HepG2 (cell line): ENCODE data around the gene WDR81. TPM values are rescaled to one million over a fixed set of nuclear protein-coding genes. Genes with fewer than 3 reads are reported as not detected.

Experiments
- BATF2 ChIP-seq: sonication (generic); formaldehyde crosslinking; IDR thresholded peaks from 2 replicates; pipeline ENCODE4 v1.8.0; 2022; ENCODE audit warnings: mild to moderate bottlenecking, missing genetic modification reagents, moderate library complexity
- CBX5 ChIP-seq: sonication (generic); formaldehyde crosslinking; IDR thresholded peaks from 2 replicates; pipeline ENCODE4 v1.4.0; 2020; ENCODE audit warnings: missing genetic modification reagents, borderline replicate concordance
- CEBPB ChIP-seq: IDR thresholded peaks from 2 replicates; pipeline ENCODE4 v1.6.1; 2011; ENCODE audit warnings: low read depth, low read length, improper control_type of control experiment, borderline replicate concordance
- CHD4 ChIP-seq: fragments of 200-600 bp; sonication (generic); IDR thresholded peaks from 2 replicates; pipeline ENCODE4 v1.7.0; 2017; ENCODE audit warnings: mild to moderate bottlenecking, low read length, borderline replicate concordance
- DNMT3B ChIP-seq: conservative IDR thresholded peaks from 2 replicates; pipeline ENCODE4 v1.6.1; 2016; ENCODE audit warnings: missing biosample characterization, control low read depth
- DRAP1 ChIP-seq: IDR thresholded peaks from 2 replicates; pipeline ENCODE4 v1.6.1; 2016; ENCODE audit warnings: missing genetic modification reagents, missing compliant biosample characterization
- HOXD1 ChIP-seq: sonication (generic); formaldehyde crosslinking; IDR thresholded peaks from 2 replicates; pipeline ENCODE4 v1.5.0; 2020; ENCODE audit warnings: missing genetic modification reagents
- KMT2B ChIP-seq: IDR thresholded peaks from 2 replicates; pipeline ENCODE4 v1.6.1; 2016; ENCODE audit warnings: missing genetic modification reagents, missing compliant biosample characterization
- MEIS1 ChIP-seq: sonication (generic); formaldehyde crosslinking; IDR thresholded peaks from 2 replicates; pipeline ENCODE4 v1.9.0; 2021; ENCODE audit warnings: mild to moderate bottlenecking, missing genetic modification reagents, moderate library complexity, borderline replicate concordance
- MTF1 ChIP-seq: sonication (generic); formaldehyde crosslinking; IDR thresholded peaks from 2 replicates; pipeline ENCODE4 v1.5.0; 2020; ENCODE audit warnings: missing genetic modification reagents
- SKIL ChIP-seq: sonication (generic); formaldehyde crosslinking; IDR thresholded peaks from 2 replicates; pipeline ENCODE4 v1.8.0; 2022; ENCODE audit warnings: missing genetic modification reagents, mild to moderate bottlenecking, moderate library complexity, borderline replicate concordance
- TCF7L2 ChIP-seq: IDR thresholded peaks from 2 replicates; pipeline ENCODE4 v1.6.1; 2011; ENCODE audit warnings: mild to moderate bottlenecking, low read depth, low read length, moderate library complexity
- U2AF2 ChIP-seq: fragments of 200-400 bp; formaldehyde crosslinking; IDR thresholded peaks from 2 replicates; pipeline ENCODE4 v1.6.1; 2017; ENCODE audit warnings: low read depth, mild to moderate bottlenecking, low read length
- ZBTB4 ChIP-seq: sonication (generic); formaldehyde crosslinking; IDR thresholded peaks from 2 replicates; pipeline ENCODE4 v1.4.0; 2020; ENCODE audit warnings: missing genetic modification reagents, mild to moderate bottlenecking, borderline replicate concordance
- ZNF20 ChIP-seq: sonication (generic); formaldehyde crosslinking; IDR thresholded peaks from 2 replicates; pipeline ENCODE4 v1.4.0; 2020; ENCODE audit warnings: mild to moderate bottlenecking, moderate library complexity, missing genetic modification reagents
- ZNF460 ChIP-seq: sonication (generic); formaldehyde crosslinking; IDR thresholded peaks from 2 replicates; pipeline ENCODE4 v1.5.1; 2020; ENCODE audit warnings: missing genetic modification reagents, mild to moderate bottlenecking, borderline replicate concordance
- ZNF564 ChIP-seq: sonication (generic); formaldehyde crosslinking; IDR thresholded peaks from 2 replicates; pipeline ENCODE4 v1.8.1; 2023; ENCODE audit warnings: mild to moderate bottlenecking, missing genetic modification reagents
- ZNF710 ChIP-seq: sonication (generic); formaldehyde crosslinking; IDR thresholded peaks from 2 replicates; pipeline ENCODE4 v1.5.0; 2020; ENCODE audit warnings: mild to moderate bottlenecking, missing genetic modification reagents, borderline replicate concordance
- ZNF776 ChIP-seq: sonication (generic); formaldehyde crosslinking; IDR thresholded peaks from 2 replicates; pipeline ENCODE4 v1.4.0; 2020; ENCODE audit warnings: mild to moderate bottlenecking, missing genetic modification reagents
- polyA plus RNA-seq, 8 experiments: library from polyadenylated mRNA; depleted of rRNA in 3 of 8; stranded (reverse) in 7 of 8; unstranded in 1 of 8; fragments of >200 nt; fragmentation: Illumina TruSeq in 4 of 8; extraction: Trizol in 4 of 8; gene quantifications; 2 replicates each; pipeline versions ENCODE4 v1.2.1 to v1.2.3, GENCODE V29; 2011 to 2016; ENCODE audit warnings: low read depth in 4 of 8, missing spikeins in 1 of 8, mixed read lengths in 1 of 8; ENCODE audit not compliant: insufficient read depth in 1 of 8
- total RNA-seq, 5 experiments: library from RNA; depleted of rRNA; stranded (reverse); fragments of >200 nt; fragmentation: Illumina TruSeq; extraction: Trizol; gene quantifications; 2 replicates each; pipeline ENCODE4 v1.2.3, GENCODE V29; 2016; ENCODE audit warnings: low read depth in 1 of 5

Gene WDR81
- total and polyA plus RNA-seq, 2 of the 13 experiments (the other 11 are each of a cell fraction or from before 2014, with no cell fraction given), result 9.1 to 16.7 TPM

- TF ChIP-seq ZBTB4 (CRISPR knock-in tag), result 0 out of 2 replicates have a peak, but pooled peaks have one; percentile 17
- peak; percentile 26; the same call in 1 of the 2 replicates for TF ChIP-seq CBX5 (CRISPR knock-in tag)
- TF ChIP-seq U2AF2, result peak; percentile 45; the same call in 1 of the 2 replicates
- peak; percentile 20; the same call in 1 of the 2 replicates for TF ChIP-seq ZNF460 (CRISPR knock-in tag)
- TF ChIP-seq ZNF20, result no peak
- peak; percentile 71; the same call in 1 of the 2 replicates for TF ChIP-seq CEBPB
- no peak for TF ChIP-seq CHD4
- peak; percentile 22; the same call in 1 of the 2 replicates for TF ChIP-seq MEIS1 (CRISPR knock-in tag)
- TF ChIP-seq SKIL (CRISPR knock-in tag), result peak; percentile 90
- TF ChIP-seq DNMT3B (CRISPR knock-in tag), result peak; percentile 78; the same call in 1 of the 2 replicates
- 0 out of 2 replicates have a peak, but pooled peaks have one; percentile 9 for TF ChIP-seq ZNF776 (CRISPR knock-in tag)
- TF ChIP-seq BATF2 (CRISPR knock-in tag), result no peak
- peak; percentile 72; the same call in 1 of the 2 replicates for TF ChIP-seq DRAP1 (CRISPR knock-in tag)
- no peak for TF ChIP-seq TCF7L2
- no peak for TF ChIP-seq ZNF564 (CRISPR knock-in tag)
- TF ChIP-seq ZNF710 (CRISPR knock-in tag), result peak; percentile 53; the same call in 1 of the 2 replicates
- TF ChIP-seq MTF1, result peak; percentile 56; the same call in 1 of the 2 replicates
- no peak; the same call in 1 of the 2 replicates for TF ChIP-seq KMT2B (CRISPR knock-in tag)
- no peak; the same call in 1 of the 2 replicates for TF ChIP-seq HOXD1
Observed at GRCh38 chr17:1762901-1763898, 38.7 kb downstream of the WDR81 start (continued).
